Trophoblast cell (in vitro differentiated cells and primary cell): Measurements from ENCODE around the gene LRRC2.

ENCODE experiments used
- DNase-seq, 2 donors: peaks; one replicate each; pipeline ENCODE4 v3.0.0-alpha.2; 2016
- H2AFZ ChIP-seq: 2 replicates; pipeline ENCODE4 v1.6.1; 2013; ENCODE audit warnings: low read length, moderate library complexity, mild to moderate bottlenecking; ENCODE audit not compliant: insufficient read depth, poor library complexity
- H2AK5ac ChIP-seq: 2 replicates; pipeline ENCODE4 v1.6.1; 2013; ENCODE audit warnings: mild to moderate bottlenecking, low read length
- H2BK120ac ChIP-seq: 2 replicates; pipeline ENCODE4 v1.6.1; 2013; ENCODE audit warnings: low read length, mild to moderate bottlenecking, moderate library complexity; ENCODE audit not compliant: insufficient read depth, poor library complexity
- H2BK12ac ChIP-seq: 2 replicates; pipeline ENCODE4 v1.6.1; 2013; ENCODE audit warnings: mild to moderate bottlenecking, low read length, moderate library complexity
- H2BK5ac ChIP-seq: 2 replicates; pipeline ENCODE4 v1.6.1; 2013; ENCODE audit warnings: low read length, low read depth, moderate library complexity, mild to moderate bottlenecking; ENCODE audit not compliant: poor library complexity
- H3K14ac ChIP-seq: 2 replicates; pipeline ENCODE4 v1.6.1; 2013; ENCODE audit warnings: mild to moderate bottlenecking, low read length
- H3K18ac ChIP-seq: 2 replicates; pipeline ENCODE4 v1.6.1; 2013; ENCODE audit warnings: mild to moderate bottlenecking, low read length
- H3K23ac ChIP-seq: 2 replicates; pipeline ENCODE4 v1.6.1; 2013; ENCODE audit warnings: low read length
- H3K27ac ChIP-seq: 2 replicates; pipeline ENCODE4 v1.5.1; 2013; ENCODE audit warnings: low read depth, mild to moderate bottlenecking, inconsistent platforms, low read length, moderate library complexity
- H3K27me3 ChIP-seq: 2 replicates; pipeline ENCODE4 v1.6.1; 2013; ENCODE audit warnings: inconsistent platforms, mild to moderate bottlenecking, low read length, moderate library complexity; ENCODE audit not compliant: insufficient read depth
- H3K36me3 ChIP-seq, 2 experiments: 1 replicate in 1 of 2; 2 replicates in 1 of 2; pipeline ENCODE4 v1.6.1; 2013; ENCODE audit warnings: low read length in 2 of 2, mild to moderate bottlenecking in 2 of 2, moderate library complexity in 1 of 2; ENCODE audit not compliant: insufficient read depth in 2 of 2, control insufficient read depth in 1 of 2
- H3K4ac ChIP-seq: 2 replicates; pipeline ENCODE4 v1.6.1; 2013; ENCODE audit warnings: low read depth, mild to moderate bottlenecking, low read length, moderate library complexity
- H3K4me1 ChIP-seq, 2 experiments: 1 replicate in 1 of 2; 2 replicates in 1 of 2; pipeline ENCODE4 v1.6.1; 2013; ENCODE audit warnings: low read length in 2 of 2, mild to moderate bottlenecking in 2 of 2, moderate library complexity in 1 of 2; ENCODE audit not compliant: insufficient read depth in 2 of 2, control insufficient read depth in 1 of 2
- H3K4me2 ChIP-seq: 2 replicates; pipeline ENCODE4 v1.6.1; 2013; ENCODE audit warnings: inconsistent platforms, mild to moderate bottlenecking, low read length, moderate library complexity
- H3K4me3 ChIP-seq: 2 replicates; pipeline ENCODE4 v1.5.1; 2013; ENCODE audit warnings: mild to moderate bottlenecking, low read depth, low read length, inconsistent platforms
- H3K79me1 ChIP-seq: one replicate; pipeline ENCODE4 v1.6.1; 2013; ENCODE audit warnings: low read length
- H3K79me2 ChIP-seq: 2 replicates; pipeline ENCODE4 v1.6.1; 2013; ENCODE audit warnings: low read length, mild to moderate bottlenecking; ENCODE audit not compliant: control insufficient read depth, insufficient read depth, poor library complexity
- H3K9ac ChIP-seq: 2 replicates; pipeline ENCODE4 v1.6.1; 2013; ENCODE audit warnings: mild to moderate bottlenecking, low read length
- H3K9me3 ChIP-seq: 2 replicates; pipeline ENCODE4 v1.6.1; 2013; ENCODE audit warnings: low read depth, mild to moderate bottlenecking, control low read depth, inconsistent platforms, low read length; ENCODE audit not compliant: insufficient read depth
- H4K12ac ChIP-seq: 2 replicates; pipeline ENCODE4 v1.6.1; 2013; ENCODE audit warnings: low read depth, mild to moderate bottlenecking, low read length, moderate library complexity
- H4K8ac ChIP-seq: 2 replicates; pipeline ENCODE4 v1.6.1; 2013; ENCODE audit warnings: low read depth, mild to moderate bottlenecking, low read length, moderate library complexity
- H4K91ac ChIP-seq: one replicate; pipeline ENCODE4 v1.6.1; 2013; ENCODE audit warnings: low read depth, mild to moderate bottlenecking, low read length, moderate library complexity
- WGBS: extraction: QIAGEN DNeasy Blood & Tissue Kit; methylation state at CpG from one replicate; pipeline ENCODE4 v1.1.7; 2013; ENCODE audit warnings: missing lambda C conversion rate; ENCODE audit not compliant: insufficient read length, insufficient coverage; ENCODE audit errors: extremely low coverage; 5-methylcytosine and 5-hydroxymethylcytosine counted together

Gene LRRC2

DNA sequence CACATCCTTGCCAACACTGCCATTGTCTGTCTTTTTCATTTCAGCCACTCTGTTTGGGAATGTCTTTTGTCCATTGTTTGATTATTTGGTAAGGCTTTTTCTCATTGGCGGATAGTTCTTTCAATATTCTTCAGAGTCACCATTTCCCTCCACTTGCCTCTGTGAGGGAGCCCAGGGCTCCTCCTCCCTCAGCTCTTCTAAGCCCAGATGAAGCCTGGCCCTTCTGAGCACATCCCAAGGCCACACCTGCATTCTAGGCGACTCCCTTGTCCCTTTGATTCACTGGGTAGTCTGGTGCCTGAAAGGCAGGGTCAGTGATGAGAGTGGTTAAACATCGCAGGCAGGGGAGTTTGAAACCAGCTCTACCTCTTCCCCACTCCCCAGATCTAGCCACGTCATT is 89.0 kb downstream of the LRRC2 start:
- WGBS, result no CpG with 5 or more reads among the region's 4 CpGs
- H2AFZ ChIP-seq, result no peak overlapping the region
- H3K36me3 ChIP-seq, result no peaks in the 10 kb centered on the region
- no peaks in the 10 kb centered on the region for H3K4me1 ChIP-seq
- no peak overlapping the region for H3K14ac ChIP-seq
- no peak overlapping the region for H2AK5ac ChIP-seq
- H2BK120ac ChIP-seq, result no peak overlapping the region
- peaks cover 3% of the 10 kb centered on the region for H3K9me3 ChIP-seq
- H3K4ac ChIP-seq, result no peak overlapping the region
- H4K8ac ChIP-seq, result no peak overlapping the region
- H3K4me3 ChIP-seq, result no peak overlapping the region
- DNase-seq, result no peak
- no peak overlapping the region for H3K9ac ChIP-seq
- no peaks in the 10 kb centered on the region for H3K79me2 ChIP-seq
- H3K27me3 ChIP-seq, result no peaks in the 10 kb centered on the region
- H3K79me1 ChIP-seq, result no peaks in the 10 kb centered on the region
- H2BK5ac ChIP-seq, result no peak overlapping the region
- no peak overlapping the region for H4K91ac ChIP-seq
- no peak overlapping the region for H3K27ac ChIP-seq
- H3K4me2 ChIP-seq, result no peak overlapping the region
- no peak overlapping the region for H2BK12ac ChIP-seq
- no peak overlapping the region for H4K12ac ChIP-seq
- H3K18ac ChIP-seq, result no peak overlapping the region
- no peak overlapping the region for H3K23ac ChIP-seq

DNA sequence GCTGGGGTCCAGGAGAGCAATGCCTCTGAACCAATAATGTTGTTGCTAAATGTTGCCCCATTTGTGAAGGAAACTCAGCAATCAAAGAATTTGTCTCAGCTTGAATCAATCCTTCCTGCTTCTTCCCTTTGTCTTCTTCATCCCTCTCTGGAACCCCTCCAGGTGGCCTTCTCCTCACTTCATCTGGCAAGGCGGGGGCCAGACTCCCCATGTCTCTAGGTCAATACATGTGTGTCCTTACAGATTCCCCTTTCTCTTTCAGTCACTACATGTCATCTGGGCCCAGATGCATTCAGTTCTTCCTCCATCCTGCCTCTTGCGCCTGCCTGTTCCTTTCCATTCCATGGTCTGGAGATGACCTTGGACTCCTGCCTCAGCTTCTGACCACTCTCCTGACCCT is 93.4 kb downstream of the LRRC2 start:
- Histone ChIP-seq H2AFZ (no peak overlapping the region), H4K8ac (no peak overlapping the region), H3K9me3 (no peaks in the 10 kb centered on the region), H3K27ac (no peak overlapping the region), H3K36me3 (no peaks in the 10 kb centered on the region), H3K27me3 (no peaks in the 10 kb centered on the region), H3K4me2 (no peak overlapping the region), H3K14ac (no peak overlapping the region), H3K9ac (no peak overlapping the region), H2AK5ac (no peak overlapping the region), H3K79me2 (no peaks in the 10 kb centered on the region), H3K4ac (no peak overlapping the region), H3K4me1 (no peaks in the 10 kb centered on the region), H3K4me3 (no peak overlapping the region), H2BK5ac (no peak overlapping the region), H2BK120ac (no peak overlapping the region), H3K79me1 (no peaks in the 10 kb centered on the region), H2BK12ac (no peak overlapping the region), H4K91ac (no peak overlapping the region), H4K12ac (no peak overlapping the region), H3K18ac (no peak overlapping the region), H3K23ac (no peak overlapping the region)
- DNase-seq, result no peak
- no CpG with 5 or more reads among the region's 2 CpGs for WGBS

DNA sequence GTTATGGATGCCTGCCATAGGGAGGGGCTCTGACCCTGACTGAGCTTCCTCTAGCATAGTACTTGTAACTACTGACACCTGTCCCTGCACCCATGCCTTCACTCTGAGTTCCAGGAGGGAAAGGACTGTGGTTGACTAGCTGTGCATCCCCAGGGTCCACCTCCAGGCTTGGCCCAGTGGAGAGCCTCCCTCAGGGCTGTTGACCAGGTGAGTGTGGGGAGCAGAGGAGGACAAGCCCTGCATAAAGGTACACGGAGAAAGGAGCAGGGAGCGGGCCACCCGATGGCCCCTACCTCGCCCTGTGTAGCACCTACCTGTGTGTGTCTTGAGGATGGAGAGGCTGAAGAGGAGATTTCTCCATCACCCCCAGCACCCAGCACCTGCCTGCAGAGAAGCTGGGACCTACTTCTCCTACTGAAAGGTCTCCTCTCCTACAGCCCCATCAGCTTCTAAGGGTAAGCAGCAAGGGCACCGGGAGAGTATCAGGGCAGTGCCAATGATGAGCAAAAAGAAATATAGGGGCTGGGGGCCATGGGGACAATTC is 94.7 kb downstream of the LRRC2 start:
- no peak for DNase-seq
- H3K23ac ChIP-seq, result no peak overlapping the region
- H3K9me3 ChIP-seq, result no peaks in the 10 kb centered on the region
- no peaks in the 10 kb centered on the region for H3K27me3 ChIP-seq
- H4K12ac ChIP-seq, result no peak overlapping the region
- no peak overlapping the region for H4K8ac ChIP-seq
- H3K14ac ChIP-seq, result no peak overlapping the region
- H2AFZ ChIP-seq, result no peak overlapping the region
- no peak overlapping the region for H3K18ac ChIP-seq
- H3K4me2 ChIP-seq, result no peak overlapping the region
- no peak overlapping the region for H3K27ac ChIP-seq
- H3K9ac ChIP-seq, result no peak overlapping the region
- H2BK12ac ChIP-seq, result no peak overlapping the region
- no peak overlapping the region for H2BK120ac ChIP-seq
- H3K79me1 ChIP-seq, result no peaks in the 10 kb centered on the region
- H2BK5ac ChIP-seq, result no peak overlapping the region
- no peak overlapping the region for H4K91ac ChIP-seq
- H3K4me3 ChIP-seq, result no peak overlapping the region
- no peaks in the 10 kb centered on the region for H3K36me3 ChIP-seq
- no peak overlapping the region for H3K4ac ChIP-seq
- WGBS, result no CpG with 5 or more reads among the region's 5 CpGs
- H3K79me2 ChIP-seq, result no peaks in the 10 kb centered on the region
- H3K4me1 ChIP-seq, result no peaks in the 10 kb centered on the region
- no peak overlapping the region for H2AK5ac ChIP-seq

DNA sequence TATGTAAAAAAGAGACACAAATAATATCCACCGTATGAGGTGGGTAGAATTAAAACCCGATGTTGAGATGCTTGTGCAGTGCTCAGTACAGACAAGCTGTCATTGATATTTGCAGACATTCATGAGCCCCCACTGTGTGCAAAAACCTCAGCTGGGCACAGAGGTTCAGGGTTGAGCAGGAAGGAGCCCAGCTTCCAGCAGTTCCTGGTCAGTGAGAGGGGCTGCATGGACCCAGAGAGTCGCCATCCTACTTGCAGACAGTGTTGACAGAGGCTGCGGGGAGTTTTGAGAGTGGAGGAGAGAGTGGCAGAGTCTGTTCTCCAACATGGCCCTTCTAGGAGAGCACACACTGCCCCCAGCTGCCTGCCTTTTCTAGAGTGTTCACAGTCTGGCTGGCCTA is 95.3 kb downstream of the LRRC2 start:
- H3K27me3 ChIP-seq, result no peaks in the 10 kb centered on the region
- no CpG with 5 or more reads among the region's 4 CpGs for WGBS

More for the DNA sequence above, 95.3 kb downstream of the LRRC2 start:
- Histone ChIP-seq H4K8ac (no peak overlapping the region), H3K4ac (no peak overlapping the region), H3K23ac (no peak overlapping the region), H3K4me2 (no peak overlapping the region), H3K4me3 (no peak overlapping the region), H3K27ac (no peak overlapping the region), H2BK120ac (no peak overlapping the region), H3K9ac (no peak overlapping the region), H2BK5ac (no peak overlapping the region), H4K91ac (no peak overlapping the region), H3K79me2 (no peaks in the 10 kb centered on the region), H4K12ac (no peak overlapping the region), H3K79me1 (no peaks in the 10 kb centered on the region), H2AK5ac (no peak overlapping the region), H2AFZ (no peak overlapping the region), H3K4me1 (no peaks in the 10 kb centered on the region), H3K36me3 (no peaks in the 10 kb centered on the region), H3K14ac (no peak overlapping the region), H3K18ac (no peak overlapping the region), H2BK12ac (no peak overlapping the region), H3K9me3 (no peaks in the 10 kb centered on the region)
- no peak for DNase-seq
